Epithelial cell of prostate (primary cell): ENCODE data around the gene MSN.
A peak's percentile ranks its signal among the peaks of the same experiment; 100 is the strongest.
"Not testable (repeated sequence)": the region's sequence is repeated elsewhere in the genome, so short reads cannot be mapped to it uniquely, and the experiment has no call there.

Experiments used
- DNase-seq: peaks from one replicate; pipeline ENCODE4 v3.0.0-alpha.2; 2011; ENCODE audit warnings: low read depth, low spot score
- H3K27ac ChIP-seq: fragments of 450-650 bp; 2 replicates; pipeline ENCODE4 v1.5.1; 2017; ENCODE audit warnings: mild to moderate bottlenecking

The MSN gene

GRCh38 chrX:65706041-65706828, 38.8 kb downstream of the MSN start:
- peak; percentile 39 for DNase-seq
- peak overlapping the region; percentile 81 for H3K27ac ChIP-seq

DNA sequence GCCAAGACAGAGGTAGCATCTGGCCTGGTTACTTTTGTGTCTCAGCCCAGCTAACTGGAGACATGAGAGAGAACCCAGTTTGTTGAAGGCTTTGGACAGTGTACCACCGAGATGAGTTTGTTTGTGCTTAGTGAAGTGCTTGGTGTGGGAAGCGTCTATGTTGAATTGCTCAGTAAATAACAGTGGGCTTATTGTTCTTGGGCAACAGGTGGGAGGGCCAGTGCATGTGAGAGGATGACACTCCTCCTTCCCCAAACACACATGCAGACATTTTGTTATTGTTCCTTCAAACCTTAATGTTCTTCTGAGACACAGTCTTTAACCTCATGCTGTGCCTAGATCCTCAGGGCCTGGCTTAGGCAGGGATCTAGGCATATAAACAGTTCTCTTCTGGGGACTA, 39.7 kb downstream of the MSN start:
- H3K27ac ChIP-seq = peak overlapping the region; percentile 81
- no peak for DNase-seq

- no peak overlapping the region for H3K27ac ChIP-seq
- no peak for DNase-seq
Observed at GRCh38 chrX:65712005-65712806, 44.8 kb downstream of the MSN start.

DNA sequence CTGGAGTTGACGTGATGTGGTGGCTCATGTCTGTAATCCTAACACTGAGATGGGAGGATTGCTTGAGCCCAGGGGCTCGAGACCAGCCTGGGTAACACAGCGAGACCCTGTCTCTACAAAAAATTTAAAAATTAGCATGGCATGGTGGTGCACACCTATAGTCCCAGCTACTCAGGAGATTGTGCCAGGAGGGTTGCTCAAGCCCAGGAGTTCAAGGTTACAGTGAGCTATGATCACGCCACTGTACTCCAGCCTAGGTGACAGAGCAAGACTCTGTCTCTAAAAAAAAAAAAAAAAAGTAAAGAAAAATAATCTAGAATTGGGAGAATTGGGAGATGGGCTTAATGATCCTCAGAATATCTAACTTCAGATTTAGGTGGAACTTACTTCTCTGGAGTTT, 51.1 kb downstream of the MSN start:
- DNase-seq = no peak
- H3K27ac ChIP-seq = no peak overlapping the region

GRCh38 chrX:65720381-65720964, 53.0 kb downstream of the MSN start:
- DNase-seq = no peak
- H3K27ac ChIP-seq = no peak overlapping the region

- DNase-seq = no peak
- no peak overlapping the region for H3K27ac ChIP-seq
Observed at GRCh38 chrX:65723706-65724105, 56.3 kb downstream of the MSN start.

DNA sequence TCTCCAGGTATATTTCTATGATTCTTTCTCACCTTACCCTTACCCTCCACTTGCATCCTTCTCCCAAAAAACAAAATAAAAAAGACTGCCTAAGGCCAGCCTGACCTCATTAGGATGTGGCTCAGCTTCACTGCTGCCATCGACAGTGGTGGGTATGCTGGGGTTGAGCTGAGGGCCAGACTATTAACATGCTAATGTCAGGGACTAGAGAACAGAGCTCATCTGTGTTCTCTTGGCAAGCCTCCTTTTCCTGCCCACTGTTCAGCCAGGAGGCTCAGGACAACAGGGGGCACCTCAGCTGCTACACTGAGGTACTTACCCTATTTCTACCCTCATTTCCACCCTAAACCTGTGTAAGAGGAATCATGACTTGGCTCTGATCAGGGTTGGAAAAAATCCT, 59.3 kb downstream of the MSN start:
- DNase-seq = no peak
- H3K27ac ChIP-seq = no peak overlapping the region

DNA sequence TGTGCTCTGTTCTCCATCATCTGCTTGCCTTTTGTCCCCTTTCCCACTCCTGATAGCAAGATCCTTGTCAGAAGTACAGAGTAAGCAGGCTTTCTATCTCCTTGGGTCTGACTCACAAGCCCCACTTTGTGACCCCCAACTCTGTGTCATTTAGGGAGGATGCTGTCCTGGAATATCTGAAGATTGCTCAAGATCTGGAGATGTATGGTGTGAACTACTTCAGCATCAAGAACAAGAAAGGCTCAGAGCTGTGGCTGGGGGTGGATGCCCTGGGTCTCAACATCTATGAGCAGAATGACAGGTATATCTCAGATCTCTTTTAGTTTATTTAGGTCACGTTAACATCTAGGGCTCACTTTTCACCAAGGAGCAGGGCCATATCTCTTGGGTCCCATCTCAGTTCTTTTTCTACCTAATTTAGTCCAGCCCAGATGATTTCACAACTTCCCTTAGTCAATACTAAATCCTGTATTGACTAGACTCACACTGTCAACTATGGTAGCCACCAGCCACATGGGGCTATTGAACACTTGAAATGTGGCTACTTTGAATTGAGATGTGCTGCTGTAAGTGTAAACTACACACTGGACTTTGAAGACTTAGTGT, 64.3 kb downstream of the MSN start:
- H3K27ac ChIP-seq = peak overlapping the region; percentile 32
- DNase-seq = no peak

GRCh38 chrX:65740909-65741308, 73.5 kb downstream of the MSN start:
- no peak overlapping the region for H3K27ac ChIP-seq
- no peak for DNase-seq

DNA sequence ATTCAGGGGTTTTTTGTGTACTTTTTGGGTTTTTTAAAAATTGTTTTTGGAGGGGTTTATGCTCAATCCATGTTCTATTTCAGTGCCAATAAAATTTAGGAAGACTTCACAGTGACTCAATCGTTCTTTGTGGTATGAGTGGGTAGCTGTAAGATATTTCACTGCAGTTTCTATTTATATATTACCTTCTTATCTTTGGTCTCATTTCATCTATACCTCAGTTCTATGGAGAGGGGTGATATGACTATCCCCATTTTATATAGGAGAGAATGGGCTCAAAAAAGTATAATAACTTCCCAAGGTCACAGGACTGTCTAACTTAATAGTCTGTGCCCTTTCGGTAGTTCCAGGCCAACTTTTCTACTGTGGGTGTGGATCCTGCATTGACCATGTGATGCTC, 74.4 kb downstream of the MSN start:
- H3K27ac ChIP-seq = no peak overlapping the region
- no peak for DNase-seq

DNA sequence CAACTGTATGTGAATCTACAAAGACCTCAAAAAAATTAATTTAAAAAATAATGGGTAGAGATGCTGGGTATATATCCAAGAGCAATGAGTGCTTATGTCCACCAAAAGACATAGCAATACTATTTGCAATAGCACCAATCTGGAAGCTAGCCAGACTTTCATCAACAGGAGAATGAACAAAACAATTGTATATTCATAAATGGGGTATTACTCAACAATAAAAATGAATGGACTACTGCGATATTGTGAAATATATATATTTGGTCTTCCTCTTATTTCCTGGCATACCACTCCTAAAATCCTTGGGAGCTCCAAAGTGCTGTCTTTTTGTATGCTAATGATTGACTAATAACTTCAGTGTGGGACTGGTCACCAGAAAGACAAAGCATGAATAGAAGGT, 77.5 kb downstream of the MSN start:
- H3K27ac ChIP-seq = peak overlapping the region; percentile 45
- peak; percentile 12 for DNase-seq

GRCh38 chrX:65745427-65745826, 78.0 kb downstream of the MSN start:
- no peak for DNase-seq
- H3K27ac ChIP-seq = peak overlapping the region; percentile 45

GRCh38 chrX:65745992-65746391, 78.5 kb downstream of the MSN start:
- H3K27ac ChIP-seq = peak overlapping the region; percentile 45

GRCh38 chrX:65750674-65751469, 83.4 kb downstream of the MSN start:
- H3K27ac ChIP-seq = no peak overlapping the region
- DNase-seq = no peak

More at GRCh38 chrX:65745992-65746391, 78.5 kb downstream of the MSN start:
- no peak for DNase-seq

- no peak for DNase-seq
- H3K27ac ChIP-seq = no peak overlapping the region
Observed at GRCh38 chrX:65751519-65751918, 84.1 kb downstream of the MSN start.

DNA sequence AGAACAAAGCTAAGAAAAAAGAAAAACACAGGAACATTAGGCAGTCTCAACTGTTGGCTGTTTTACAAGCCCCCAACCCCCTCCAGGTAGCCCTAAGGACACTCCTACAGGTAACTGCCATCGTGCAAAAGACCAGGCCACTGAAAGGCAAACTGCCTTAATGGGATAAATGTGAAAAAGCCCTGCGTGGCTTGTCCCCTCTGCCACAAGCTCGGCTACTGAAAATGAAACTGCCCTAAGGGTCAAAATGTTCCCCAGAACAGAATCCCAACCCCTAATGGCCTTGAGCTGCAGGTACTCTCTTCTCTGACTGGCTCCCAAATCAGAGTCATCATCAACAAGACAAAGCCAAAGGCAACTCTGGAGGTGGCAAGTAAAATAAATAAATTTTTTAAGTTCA, 84.8 kb downstream of the MSN start:
- no peak for DNase-seq
- H3K27ac ChIP-seq = no peak overlapping the region

DNA sequence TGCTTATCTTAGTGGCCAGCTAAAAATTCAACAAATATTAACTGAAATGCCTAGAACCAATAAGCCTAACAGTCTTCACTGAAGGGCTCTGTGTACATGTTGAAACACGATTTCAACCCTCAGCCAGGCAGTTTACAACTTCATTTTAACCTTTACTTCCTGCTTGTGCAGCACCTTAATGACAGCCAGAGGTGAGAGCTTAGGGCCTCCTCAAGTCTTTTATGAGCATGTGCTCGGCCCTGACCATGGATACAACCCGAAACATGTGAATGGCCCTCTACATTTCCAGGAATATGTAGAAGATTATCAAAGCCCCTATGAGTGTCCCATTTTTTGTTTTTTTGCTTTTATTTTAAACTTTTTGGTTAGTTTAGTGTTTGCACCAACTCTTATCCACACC, 88.3 kb downstream of the MSN start:
- peak overlapping the region; percentile 83 for H3K27ac ChIP-seq
- peak; percentile 10 for DNase-seq

DNA sequence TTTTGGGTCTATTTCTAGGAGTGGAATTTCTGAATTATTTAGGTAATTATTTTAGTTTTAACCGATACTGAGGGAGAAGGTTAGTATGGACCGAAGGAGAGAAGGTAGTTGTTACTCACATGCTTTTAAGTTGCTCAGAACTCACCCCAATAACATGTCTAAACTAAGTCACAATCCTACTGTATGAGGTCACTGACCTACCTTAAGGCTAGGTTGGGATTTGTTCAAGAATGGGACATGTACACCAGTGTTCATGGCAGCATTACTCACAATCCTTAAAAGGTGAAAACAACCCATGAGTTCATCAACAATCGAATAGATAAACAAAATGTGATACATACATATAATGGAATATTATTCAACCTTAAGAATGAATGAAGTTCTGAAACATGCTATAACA, 90.5 kb downstream of the MSN start:
- peak; percentile 79 for DNase-seq
- peak overlapping the region; percentile 83 for H3K27ac ChIP-seq

DNA sequence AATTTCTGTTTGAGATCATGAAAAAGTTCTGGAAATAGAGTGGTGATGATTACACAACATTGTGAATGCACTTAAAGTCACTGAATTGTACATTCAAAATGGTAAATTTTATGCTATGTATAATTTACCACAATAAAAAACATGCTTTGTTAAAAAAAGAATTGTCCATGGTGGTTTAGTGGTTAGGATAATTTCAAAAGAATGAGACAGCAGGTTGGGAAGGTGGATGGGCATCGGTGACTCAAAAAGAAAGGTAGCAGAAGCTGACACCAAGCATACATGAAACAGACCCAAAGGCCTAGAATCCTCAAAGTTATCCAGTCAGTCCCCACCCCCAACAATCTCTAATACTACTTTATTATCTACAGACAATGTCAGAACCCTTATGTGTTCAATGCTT, 91.1 kb downstream of the MSN start:
- H3K27ac ChIP-seq = peak overlapping the region; percentile 83
- DNase-seq = no peak

DNA sequence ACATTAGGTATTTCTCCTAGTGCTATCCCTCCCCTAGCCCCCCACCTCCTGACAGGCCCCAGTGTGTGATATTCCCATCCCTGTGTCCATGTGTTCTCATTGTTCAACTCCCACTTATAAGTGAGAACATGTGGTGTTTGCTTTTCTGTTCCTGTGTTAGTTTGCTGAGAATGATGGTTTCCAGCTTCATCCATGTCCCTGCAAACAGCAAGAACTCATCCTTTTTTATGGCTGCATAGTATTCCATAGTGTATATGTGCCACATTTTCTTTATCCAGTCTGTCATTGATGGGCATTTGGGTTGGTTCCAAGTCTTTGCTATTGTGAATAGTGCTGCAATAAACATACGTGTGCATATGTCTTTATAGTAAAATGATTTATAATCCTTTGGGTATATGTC, 92.1 kb downstream of the MSN start:
- not testable (repeated sequence) for H3K27ac ChIP-seq, DNase-seq
